AG04449 (cell line): ENCODE results near the gene CTDP1.

Experiments
- CTCF ChIA-PET: fragments of 350-600 bp; formaldehyde crosslinking; extraction: SDS; loops from one replicate; lab custom pipeline; 2021; ENCODE audit warnings: antibody characterized with exemption; lab: Yijun Ruan, JAX
- POLR2A ChIA-PET: fragments of 400-600, 350-600 bp; formaldehyde crosslinking; extraction: SDS; loops from one replicate; lab custom pipeline; 2020; ENCODE audit warnings: antibody characterized with exemption, inconsistent platforms; lab: Yijun Ruan, JAX
- DNase-seq: peaks from one replicate; pipeline ENCODE4 v3.0.0-alpha.2; 2010; ENCODE audit warnings: low read depth, low spot score
- H3K4me3 ChIP-seq: 2 replicates; pipeline ENCODE4 v1.5.1; 2011; ENCODE audit warnings: low read depth, mild to moderate bottlenecking, control low read depth, low read length
- CTCF ChIP-seq: IDR thresholded peaks from one replicate; pipeline ENCODE4 v1.5.1; 2011; ENCODE audit warnings: mild to moderate bottlenecking, moderate library complexity, low read length, control low read depth, inconsistent platforms; ENCODE audit not compliant: insufficient read depth; ENCODE audit errors: missing control alignments

Gene CTDP1

GRCh38 chr18:79803611-79804051, 124.0 kb downstream of the CTDP1 start:
- no peak for DNase-seq
- TF ChIP-seq CTCF: no peak
- H3K4me3 ChIP-seq: no peak overlapping the region
- ChIA-PET POLR2A (no interaction called here), CTCF (no interaction called here)
